KG1 (cell line): ENCODE results near the gene KIAA0319L.
"Not testable (repeated sequence)": the region's sequence is repeated elsewhere in the genome, so short reads cannot be mapped to it uniquely, and the experiment has no call there.

ENCODE experiments used
- DNase-seq: peaks from one replicate; lab custom pipeline; 2025; lab: John Stamatoyannopoulos, UW

Gene KIAA0319L

DNA sequence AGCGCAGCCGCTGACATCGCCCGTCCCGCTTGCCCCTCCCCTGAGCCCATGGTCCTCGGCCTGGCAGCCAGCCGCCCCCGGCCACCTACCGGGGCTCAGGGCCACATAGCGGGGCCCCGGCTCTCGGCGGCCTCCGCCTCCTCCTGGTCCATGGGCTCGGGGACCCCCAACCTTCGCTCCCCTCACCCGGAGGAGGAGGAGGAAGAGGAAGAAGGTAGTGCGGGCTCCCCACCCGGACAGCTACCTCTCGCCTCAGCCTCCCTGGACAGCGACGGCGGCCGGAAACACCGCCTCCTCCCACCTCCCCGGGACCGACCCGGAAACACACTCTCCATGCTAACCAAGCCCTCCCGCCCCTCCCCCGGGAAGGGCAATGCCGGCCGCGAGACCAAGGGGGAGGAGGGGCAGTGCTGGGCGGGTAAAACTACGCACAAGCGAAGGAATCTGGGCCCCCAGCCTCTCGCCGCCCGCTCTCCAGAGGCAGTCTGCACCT is at the start of gene KIAA0319L:
TSS of gene KIAA0319L (minus strand) at position 286 of the 493 bp plus-strand sequence. CDS start 2,912 bp downstream, outside the sequence.
- no peak for DNase-seq

- no peak for DNase-seq
Observed at GRCh38 chr1:35605867-35606182, 48.6 kb upstream of the KIAA0319L start.

DNA sequence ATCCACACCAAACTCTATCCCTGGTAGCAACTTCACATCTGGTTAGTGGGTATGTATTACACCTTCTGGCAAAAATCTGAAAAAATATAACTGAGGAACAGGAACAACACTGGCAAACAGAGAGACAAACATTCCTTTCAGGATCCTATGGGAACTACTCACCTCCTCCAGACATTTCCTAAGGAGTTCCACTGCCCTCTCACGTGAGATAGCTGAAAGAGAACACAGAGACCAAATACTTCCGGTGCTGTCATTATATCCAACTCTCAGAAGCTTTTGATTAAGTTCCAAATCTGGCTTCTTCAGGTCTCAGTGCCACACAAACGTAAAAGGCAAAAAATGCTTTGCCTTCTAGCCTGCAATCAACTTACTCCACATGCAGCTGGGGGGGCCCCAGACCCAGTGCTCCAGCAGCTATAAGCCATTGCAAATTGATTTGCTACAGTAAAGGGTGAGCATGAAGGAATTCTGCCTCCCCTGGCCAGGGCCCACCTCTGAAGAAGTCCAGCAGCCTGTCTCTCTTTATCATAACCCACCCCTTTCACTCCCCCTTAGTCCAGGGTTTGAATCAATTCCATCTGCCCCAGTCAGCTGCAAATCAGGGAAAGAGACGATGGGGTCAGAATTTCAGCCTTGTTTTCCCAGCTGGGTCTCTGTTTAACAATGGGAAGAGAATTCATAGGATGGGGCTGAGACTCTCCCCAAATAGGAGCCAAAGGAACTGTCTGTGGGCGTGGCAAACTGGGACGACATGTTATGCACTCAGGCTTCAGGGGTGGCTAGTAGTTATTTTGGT is 48.1 kb upstream of the KIAA0319L start:
- no peak for DNase-seq

- DNase-seq = no peak
Observed at GRCh38 chr1:35603941-35604340, 46.7 kb upstream of the KIAA0319L start.

- DNase-seq = no peak
Observed at GRCh38 chr1:35603468-35603867, 46.3 kb upstream of the KIAA0319L start.

DNA sequence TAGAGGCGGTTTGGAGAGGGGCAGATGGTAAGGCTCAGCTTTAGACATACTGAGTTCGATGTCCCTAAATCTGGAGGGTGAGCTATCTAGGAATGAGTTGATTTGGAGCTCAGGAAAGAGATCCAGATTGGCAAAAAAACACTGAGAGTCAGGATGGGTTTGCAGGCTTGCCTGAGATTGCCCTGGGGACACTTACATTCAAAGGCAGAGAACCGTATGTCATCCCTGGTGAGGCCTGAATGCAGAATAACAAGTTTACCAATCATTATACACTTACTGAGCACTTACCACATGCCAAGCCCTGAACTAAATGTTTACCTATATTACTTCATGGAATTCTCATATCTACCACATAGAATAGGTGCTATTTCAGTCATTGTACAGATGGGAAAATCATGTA is 43.4 kb upstream of the KIAA0319L start:
- no peak for DNase-seq

- DNase-seq = no peak
Observed at GRCh38 chr1:35599411-35599810, 42.2 kb upstream of the KIAA0319L start.

GRCh38 chr1:35598895-35599294 is 41.7 kb upstream of the KIAA0319L start:
- no peak for DNase-seq

DNA sequence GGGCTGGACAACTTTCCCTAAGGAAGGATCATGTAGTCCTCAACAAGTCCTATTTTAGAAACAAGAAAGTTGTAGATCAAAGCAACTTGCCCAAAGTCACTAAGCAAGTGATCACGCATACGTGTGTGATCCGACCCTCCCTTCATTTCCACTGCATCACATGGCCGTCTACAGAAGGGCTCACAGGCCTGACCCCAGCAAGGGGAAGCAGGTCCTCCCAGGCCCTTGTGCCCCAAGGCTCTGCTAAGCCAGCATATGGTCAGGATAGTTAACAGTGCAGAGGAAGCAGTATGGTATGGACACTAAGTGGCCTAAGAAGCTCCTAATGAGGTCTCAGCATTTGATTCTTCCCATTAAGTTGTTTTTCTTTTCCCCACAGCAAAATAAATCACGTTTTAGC is 40.7 kb upstream of the KIAA0319L start:
- DNase-seq = no peak

GRCh38 chr1:35595684-35596083 is 38.5 kb upstream of the KIAA0319L start:
- no peak for DNase-seq

DNA sequence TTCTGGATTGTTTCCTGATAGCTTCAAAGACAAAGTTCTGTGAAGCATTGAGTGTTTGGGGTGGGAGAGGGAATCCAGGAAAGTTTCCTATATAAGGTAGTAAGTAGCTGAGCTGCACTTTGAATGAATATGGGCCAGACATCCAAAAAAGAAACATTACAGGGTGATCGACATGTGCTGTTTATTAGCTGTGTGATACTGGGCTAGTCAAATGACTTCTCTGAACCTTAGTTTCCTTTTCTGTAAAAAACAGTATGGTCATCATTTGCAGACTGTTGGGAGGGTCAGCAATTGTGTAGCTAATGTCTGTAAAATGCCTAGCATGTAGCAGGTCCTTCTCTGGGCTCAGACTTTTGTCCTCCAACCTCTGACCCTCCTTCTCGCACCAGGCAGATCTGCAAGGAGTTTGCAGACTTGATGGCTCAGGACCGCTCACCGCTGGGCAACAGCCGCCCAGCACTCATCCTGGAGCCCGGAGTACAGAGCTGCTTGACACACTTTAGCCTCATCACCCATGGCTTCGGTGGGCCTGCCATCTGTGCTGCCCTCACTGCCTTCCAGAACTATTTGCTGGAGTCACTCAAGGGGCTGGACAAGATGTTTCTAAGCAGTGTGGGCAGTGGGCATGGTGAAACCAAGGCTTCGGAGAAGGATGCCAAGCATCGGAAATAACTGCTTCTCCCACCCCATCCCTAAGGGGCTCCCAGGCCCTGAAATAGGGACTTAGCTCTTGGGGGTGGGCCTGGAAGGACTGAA is 37.0 kb upstream of the KIAA0319L start:
- no peak for DNase-seq

GRCh38 chr1:35592991-35593769 is 36.0 kb upstream of the KIAA0319L start:
- DNase-seq = no peak

DNA sequence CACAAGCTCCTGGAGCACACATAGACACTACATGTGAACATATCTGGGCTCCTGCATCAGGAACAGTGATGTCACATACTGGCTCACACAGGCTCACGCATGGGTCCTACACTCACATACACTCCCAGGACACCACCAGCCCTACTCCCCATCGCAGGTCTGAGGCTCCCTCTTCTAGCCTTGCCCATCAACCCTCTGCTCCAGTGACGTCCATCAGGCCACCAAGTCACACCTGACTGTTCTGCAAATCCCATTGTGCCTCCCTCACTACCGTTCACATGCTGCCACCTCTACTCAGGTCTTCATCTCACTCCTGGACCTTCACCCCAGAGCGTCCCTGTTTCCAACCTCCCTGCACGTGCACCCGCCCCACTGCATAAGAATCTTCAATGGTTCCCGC is 34.0 kb upstream of the KIAA0319L start:
- no peak for DNase-seq

DNA sequence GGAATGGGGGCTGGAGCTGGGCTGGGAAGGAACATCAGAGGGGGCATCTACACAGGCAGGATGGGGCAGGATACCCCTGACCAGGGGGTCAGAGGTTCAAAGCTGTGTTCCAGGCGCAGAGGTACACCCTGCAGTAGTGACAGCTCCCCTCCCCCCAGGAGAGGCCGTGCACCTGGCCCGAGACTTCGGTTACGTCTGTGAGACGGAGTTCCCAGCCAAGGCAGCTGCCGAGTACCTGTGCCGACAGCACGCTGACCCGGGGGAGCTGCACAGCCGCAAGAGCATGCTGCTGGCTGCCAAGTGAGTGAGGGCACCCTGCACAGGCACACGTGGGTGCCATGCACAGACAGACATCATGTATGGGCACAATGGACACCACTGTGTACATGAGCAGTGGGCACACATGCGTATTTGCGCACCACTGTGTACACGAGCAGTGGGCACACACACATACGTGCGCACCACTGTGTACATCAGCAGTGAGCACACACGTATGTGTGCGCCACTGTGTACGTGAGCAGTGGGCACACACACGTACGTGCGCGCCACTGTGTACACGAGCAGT is 33.4 kb upstream of the KIAA0319L start:
- no peak for DNase-seq

DNA sequence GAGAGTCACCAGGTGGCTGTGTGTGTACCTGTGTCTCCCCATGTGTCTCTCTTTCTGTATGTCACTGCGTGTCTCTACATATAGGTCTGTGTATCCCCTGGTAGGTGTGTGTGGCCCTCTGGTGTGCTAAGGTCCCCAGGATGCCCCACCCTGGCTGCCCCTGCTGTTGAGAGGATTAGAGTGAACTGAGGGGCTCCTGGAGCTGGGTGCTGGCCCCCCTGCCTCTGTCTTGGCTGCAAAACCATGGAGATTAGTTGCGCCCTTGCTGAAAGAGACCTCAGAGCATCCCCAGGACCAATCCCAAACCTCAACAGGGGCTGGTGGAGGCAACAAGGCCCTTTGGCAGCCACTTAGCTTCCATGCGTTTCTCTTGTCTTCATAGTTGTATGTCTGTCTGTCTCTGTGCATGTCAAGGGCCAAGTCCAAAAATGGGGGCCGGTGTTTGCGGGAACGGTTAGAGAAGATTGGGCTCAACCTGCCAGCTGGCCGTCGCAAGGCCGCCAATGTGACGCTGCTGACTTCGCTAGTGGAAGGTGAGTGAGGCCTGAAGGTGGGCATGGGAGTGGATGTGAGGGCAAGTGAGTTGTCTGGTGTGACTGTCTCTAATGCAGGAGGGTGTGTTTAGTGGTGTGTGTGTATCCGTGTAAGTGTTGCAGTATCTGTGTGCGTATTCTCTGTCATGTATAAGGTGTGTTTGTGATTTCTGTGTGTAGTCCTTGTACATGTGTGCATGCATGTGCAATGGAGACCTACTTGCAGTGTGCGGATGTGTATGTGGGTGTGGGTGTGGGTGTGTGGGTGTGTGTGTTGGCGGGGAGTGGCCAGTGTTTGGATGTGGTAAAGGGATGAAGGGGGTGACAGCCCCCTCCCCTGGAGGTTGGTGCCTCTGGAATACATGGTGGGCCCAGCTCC is 32.6 kb upstream of the KIAA0319L start:
- DNase-seq = no peak

DNA sequence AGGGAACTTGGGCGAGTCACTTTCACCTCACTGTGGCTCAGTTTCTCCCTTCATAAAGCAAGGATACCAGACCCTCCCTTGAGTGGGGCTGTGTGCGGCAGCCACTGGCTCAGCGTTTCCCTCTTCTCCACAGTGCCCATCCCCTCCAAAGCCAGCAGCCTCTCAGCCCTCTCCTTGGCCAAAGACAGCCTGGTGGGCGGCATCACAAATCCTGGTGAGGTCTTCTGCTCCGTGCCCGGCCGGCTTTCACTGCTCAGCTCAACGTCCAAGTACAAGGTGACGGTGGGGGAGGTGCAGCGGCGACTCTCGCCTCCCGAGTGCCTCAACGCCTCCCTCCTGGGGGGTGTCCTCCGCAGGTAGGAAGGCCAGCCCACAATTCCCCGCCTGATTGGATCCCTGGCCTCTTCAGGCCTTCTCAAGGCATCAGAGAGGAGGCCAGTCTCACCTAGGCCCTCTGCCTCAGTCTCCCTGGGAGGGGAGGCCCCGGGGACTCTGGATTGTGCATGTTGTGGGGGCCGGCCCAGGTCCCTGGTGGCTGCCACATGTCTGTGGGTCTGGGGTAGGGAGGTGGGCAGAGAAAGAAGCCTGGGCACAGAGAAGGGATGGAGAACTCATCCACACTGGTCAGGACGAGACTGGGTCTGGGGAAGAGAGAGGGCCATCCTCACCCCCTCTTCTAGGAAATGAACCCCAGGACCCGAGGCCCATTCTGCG is 31.2 kb upstream of the KIAA0319L start:
- DNase-seq = no peak

DNA sequence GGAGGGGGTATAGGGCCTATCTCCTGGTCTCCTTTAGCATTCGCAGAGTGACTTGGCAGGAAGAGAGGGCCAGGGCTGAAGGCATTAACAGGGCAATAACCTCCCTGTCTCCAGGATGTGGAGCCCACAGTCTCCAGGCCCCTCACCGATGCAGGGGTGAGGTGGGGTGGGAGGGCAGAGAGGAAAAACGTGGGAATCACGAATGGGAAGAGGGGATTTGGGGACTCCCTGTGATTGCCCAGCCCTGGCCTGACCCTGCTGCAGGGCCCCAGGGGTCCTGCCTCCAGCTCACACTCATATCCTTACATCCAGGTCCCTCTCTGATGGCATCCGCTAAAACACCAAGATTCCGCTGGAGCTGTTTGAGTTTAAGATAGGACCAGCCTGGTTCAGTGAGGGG is 30.5 kb upstream of the KIAA0319L start:
- DNase-seq = no peak

DNA sequence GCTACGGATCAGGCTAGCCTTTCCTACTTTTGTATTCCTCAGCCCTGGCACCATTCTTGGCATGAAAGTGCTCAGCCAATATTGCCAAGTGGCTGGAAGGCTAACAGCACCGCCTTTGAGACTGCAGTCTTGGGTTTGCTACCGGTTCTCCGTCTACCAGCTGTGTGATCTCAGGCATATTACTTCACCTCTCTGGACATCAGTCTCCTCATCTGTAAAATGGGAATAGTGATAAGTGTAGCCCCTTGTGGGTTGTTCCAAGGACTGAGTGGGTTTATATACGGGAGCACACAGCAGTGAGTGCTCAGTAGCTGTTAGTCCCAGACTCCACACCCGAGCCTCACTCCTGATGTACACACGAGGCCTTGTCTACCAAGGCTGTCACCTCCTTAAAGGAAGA is 29.6 kb upstream of the KIAA0319L start:
- no peak for DNase-seq

DNA sequence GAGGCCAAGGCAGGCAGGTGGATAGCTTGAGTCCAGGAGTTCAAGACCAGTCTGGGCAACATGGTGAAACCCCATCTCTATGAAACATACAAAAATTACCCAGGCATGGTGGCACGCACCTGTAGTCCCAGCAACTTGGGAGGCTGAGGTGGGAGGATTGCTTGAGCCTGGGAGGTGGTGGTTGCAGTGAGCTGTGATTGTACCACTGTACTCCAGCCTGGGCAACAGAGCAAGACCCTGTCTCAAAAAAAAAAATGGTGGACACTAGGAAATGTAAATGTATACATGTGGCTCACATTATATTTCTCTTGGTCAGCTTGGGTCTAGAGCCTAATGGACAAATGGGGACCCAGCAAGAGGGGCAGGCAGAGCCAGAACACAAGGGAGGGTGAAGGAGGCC is 28.6 kb upstream of the KIAA0319L start:
- DNase-seq = not testable (repeated sequence)

DNA sequence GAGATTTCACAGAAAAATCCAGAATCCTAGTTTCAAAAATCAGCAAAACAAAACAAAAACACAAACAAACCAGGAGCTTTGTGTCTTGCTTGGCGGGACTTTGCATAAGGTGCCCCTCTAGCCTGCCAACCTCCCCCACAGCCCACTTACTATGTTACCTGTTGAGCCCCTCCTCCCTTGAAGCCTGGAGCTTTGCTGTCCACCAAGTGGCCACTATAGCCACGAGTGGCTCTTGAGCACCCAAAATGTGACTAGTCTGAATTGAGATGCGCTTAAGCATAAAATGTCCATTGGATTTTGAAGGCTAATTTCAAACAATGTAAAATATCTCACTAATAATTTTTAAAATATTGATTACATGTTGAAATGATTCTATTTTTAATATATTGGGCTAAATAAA is 28.1 kb upstream of the KIAA0319L start:
- DNase-seq = no peak

DNA sequence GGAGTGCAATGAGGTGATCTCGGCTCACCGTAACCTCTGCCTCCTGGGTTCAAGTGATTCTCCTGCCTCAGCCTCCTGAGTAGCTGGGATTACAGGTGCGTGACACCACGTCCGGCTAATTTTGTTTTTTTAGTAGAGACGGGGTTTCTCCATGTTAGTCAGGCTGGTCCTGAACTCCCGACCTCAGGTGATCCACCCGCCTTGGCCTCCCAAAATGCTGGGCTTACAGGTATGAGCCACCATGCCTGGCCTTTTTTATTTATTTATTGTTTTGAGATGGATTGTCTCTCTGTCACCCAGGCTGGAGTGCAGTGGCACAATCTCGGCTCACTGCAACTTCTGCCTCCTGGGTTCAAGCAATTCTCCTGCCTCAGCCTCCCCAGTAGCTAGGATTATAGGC is 24.4 kb upstream of the KIAA0319L start:
- not testable (repeated sequence) for DNase-seq
